Choroid plexus epithelial cell (primary cell): ENCODE data around the gene NOX3.
"Not testable (repeated sequence)": the region's sequence is repeated elsewhere in the genome, so short reads cannot be mapped to it uniquely, and the experiment has no call there.

Source experiments
- DNase-seq: peaks from one replicate; pipeline ENCODE4 v3.0.0-alpha.2; 2010; ENCODE audit warnings: low read depth
- H3K4me3 ChIP-seq: 2 replicates; pipeline ENCODE4 v1.5.1; 2011; ENCODE audit warnings: low read depth, mild to moderate bottlenecking, control low read depth, low read length, moderate library complexity
- TF ChIP-seq, protein P1 (sequence below): conservative IDR thresholded peaks from 2 replicates; pipeline ENCODE4 v1.5.1; 2011; ENCODE audit warnings: low read depth, mild to moderate bottlenecking, control low read depth, inconsistent platforms, low read length, moderate library complexity

NOX3 gene

DNA sequence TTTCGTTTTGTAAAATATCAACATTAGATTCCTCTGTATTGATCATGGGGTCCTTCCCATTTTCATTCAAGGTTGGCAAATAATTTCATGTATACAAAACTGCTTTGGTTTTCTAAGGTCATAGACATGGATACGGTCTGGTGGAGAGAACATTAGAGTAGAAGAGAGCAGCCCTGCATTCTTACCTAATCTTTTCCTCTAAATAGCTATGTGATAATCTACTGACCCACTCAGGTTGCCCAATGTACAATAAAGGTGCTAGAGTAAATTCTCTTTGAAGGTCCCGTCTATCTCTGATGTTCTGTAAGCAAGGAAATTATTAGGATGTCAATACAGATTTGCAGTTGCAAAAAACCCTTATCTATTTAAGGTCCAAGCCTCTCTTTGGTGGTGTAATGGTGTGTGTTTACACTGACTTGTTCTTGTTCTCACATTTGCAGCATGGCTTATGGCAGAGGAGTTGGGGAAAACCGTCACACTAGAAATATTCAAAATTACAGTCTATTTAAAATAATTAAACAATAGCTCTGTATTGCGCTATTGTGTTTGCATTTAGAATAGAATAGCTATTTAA lies 31.2 kb upstream of the NOX3 start:
- TF ChIP-seq, protein P1, sequence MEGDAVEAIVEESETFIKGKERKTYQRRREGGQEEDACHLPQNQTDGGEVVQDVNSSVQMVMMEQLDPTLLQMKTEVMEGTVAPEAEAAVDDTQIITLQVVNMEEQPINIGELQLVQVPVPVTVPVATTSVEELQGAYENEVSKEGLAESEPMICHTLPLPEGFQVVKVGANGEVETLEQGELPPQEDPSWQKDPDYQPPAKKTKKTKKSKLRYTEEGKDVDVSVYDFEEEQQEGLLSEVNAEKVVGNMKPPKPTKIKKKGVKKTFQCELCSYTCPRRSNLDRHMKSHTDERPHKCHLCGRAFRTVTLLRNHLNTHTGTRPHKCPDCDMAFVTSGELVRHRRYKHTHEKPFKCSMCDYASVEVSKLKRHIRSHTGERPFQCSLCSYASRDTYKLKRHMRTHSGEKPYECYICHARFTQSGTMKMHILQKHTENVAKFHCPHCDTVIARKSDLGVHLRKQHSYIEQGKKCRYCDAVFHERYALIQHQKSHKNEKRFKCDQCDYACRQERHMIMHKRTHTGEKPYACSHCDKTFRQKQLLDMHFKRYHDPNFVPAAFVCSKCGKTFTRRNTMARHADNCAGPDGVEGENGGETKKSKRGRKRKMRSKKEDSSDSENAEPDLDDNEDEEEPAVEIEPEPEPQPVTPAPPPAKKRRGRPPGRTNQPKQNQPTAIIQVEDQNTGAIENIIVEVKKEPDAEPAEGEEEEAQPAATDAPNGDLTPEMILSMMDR = no peak
- H3K4me3 ChIP-seq = no peak overlapping the region
- no peak for DNase-seq

DNA sequence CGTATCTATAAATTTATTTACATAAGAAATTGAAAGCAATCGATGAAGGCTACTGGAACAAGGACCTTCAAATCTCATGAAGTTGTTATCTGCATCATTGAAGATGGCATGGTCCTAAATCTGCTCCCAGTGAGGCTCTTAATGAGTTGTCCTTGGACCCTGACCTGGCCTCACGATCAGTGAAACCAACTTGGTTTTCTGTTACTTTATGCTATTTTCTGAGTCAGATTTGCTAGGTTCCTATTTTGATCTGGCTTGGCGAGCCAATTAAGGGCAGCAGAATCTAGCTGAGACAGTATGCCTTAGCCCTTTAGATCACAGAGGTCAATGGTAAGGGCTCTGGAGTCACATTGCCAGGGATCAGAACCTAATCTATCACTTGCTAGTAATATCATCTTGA lies 30.1 kb upstream of the NOX3 start:
- H3K4me3 ChIP-seq = no peak overlapping the region
- TF ChIP-seq, protein P1 = no peak
- DNase-seq = no peak

DNA sequence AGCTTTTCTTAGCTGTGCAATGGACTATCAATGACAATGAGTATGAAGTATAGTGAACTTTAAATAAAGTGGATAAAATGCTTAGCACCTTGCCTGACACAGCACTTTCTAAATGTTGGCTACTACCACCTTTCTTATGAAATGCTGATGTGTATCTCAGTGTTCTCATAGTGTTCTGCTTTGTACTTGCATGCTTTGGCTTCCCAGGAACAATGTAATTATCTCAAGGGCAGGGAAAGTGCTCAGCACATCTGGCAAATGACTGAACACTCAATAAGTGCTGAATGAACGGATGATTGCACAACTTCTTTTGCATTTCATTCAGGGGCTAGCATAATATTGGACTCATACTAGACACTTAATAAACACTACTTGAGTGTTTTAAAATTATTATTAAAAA lies 28.2 kb upstream of the NOX3 start:
- TF ChIP-seq, protein P1 = no peak
- H3K4me3 ChIP-seq = no peak overlapping the region
- DNase-seq = peak; percentile 81

DNA sequence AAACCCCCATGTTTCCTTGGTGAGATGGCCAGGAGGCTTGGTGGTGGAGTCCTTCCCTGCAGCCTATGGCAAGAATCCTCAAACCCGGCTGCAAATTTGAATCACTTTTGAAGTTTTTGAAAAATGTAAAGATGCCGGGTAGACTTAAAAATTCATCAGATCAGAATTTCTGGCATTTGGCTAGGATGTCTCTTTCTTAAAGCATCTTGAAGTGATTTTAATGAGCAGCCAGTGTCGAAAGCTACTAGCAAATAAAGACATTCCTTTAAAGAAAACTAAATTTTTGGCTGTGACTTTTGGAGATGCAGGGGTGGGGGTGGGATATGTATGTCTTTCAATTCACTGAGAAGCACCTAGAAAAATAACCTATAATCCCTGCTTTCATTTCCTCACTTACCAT lies 25.6 kb upstream of the NOX3 start:
- TF ChIP-seq, protein P1 = no peak
- DNase-seq = peak; percentile 45
- no peak overlapping the region for H3K4me3 ChIP-seq

DNA sequence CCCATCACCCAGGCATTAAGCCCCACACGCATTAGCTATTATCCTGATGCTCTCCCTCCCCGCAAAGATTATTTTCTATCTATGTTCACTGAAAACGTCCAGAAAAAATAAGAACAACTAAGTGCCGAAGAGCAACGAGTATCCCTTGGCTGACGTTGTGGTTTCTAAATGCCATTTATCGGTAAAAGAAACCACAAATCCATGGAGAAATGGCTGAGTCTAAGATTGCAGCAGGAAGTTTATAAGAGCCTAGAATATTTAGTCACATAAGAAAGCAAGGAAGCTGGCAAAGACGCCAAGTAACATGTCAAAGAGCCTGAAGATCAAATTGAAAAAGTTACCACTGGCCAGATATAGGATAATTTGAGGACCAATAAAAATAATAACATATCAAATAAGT lies 18.1 kb upstream of the NOX3 start:
- TF ChIP-seq, protein P1 = no peak
- DNase-seq = no peak
- H3K4me3 ChIP-seq = no peak overlapping the region

DNA sequence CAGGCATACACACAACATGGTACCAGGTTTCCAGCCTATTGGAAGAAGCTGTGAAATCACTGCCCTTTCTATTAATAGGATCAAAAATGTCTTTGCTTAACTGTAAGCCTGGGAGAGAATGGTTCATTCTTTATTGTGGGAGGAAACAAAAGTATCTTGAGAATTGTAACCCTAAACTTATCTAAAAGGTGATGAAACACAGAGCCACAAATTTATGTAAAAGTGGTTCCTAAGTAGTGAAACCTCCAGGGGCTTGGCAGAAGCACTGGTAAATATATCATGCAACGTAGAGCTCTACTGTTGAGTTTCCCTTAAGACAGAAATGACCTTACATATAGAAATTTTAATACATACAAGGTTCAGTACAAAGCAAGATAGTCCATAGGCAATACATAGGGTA lies 17.2 kb upstream of the NOX3 start:
- TF ChIP-seq, protein P1 = no peak
- DNase-seq = peak; percentile 83
- no peak overlapping the region for H3K4me3 ChIP-seq

DNA sequence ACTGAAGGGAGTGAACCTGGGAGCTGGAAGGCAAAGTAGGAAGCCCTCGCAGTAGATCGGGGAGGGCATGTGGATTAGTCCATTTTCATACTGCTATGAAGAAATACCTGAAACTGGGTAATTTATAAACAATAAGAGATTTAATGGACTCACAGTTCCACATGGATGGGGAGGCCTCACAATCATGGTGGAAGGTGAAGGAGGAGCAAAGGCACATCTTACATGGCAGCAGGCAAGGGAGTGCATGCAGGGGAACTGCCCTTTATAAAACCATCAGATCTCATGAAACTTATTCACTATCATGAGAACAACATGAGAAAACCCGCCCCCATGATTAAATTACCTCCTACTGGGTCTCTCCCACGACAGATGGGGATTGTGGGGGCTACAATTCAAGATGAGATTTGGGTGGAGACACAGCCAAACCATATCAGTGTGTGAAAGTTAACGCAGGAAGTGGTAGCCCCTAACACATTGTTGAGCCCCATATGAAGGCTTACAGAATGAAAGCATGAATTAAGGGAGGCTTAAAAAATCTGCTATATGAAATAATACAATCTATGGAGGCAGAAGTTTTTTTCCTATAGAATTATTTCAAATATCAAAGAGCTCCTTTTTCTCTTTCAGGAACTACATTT lies 15.5 kb upstream of the NOX3 start:
- H3K4me3 ChIP-seq, DNase-seq: not testable (repeated sequence)

DNA sequence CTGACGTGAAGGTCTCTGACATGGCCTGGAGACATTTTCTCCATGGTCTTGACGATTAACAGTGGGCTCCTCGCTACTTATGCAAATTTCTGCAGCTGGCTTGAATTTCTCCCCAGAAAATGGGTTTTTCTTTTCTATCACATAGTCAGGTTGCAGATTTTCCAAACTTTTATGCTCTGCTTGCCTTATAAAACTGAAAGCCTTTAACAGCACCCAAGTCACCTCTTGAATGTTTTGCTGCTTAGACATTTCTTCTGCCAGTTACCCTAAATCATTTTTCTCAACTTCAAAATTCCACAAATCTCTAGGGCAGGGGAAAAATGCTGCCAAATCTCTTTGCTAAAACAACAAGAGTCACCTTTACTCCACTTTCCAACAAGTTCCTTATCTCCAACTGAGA lies 12.9 kb upstream of the NOX3 start:
- H3K4me3 ChIP-seq, DNase-seq: not testable (repeated sequence)
